ENCODE results near the gene TCEAL8.
A peak's percentile ranks its signal among the peaks of the same experiment; 100 is the strongest.

DNA sequence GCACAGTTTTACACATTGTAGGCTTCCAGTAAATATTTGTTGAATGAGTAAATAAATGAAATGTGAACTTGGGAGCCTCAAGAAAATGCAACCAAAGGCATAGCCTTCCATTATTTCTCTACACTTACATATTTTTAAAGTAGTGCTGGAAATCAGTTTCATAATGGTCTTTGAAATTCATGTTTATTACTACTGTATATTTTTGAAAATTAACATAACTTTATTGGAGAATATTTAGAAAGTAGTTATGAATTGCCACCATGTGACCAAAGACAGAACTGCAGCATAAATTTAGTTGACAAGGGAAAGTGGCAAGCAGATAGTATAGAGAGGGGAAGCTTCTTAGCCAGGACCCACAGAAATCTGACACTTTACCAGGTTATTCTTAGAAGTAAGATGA, 6.4 kb downstream of the TCEAL8 start:
- TF ChIP-seq POLR2A (IDR thresholded peaks at IDR 0.05), result no peak
- TF ChIP-seq, protein P1, sequence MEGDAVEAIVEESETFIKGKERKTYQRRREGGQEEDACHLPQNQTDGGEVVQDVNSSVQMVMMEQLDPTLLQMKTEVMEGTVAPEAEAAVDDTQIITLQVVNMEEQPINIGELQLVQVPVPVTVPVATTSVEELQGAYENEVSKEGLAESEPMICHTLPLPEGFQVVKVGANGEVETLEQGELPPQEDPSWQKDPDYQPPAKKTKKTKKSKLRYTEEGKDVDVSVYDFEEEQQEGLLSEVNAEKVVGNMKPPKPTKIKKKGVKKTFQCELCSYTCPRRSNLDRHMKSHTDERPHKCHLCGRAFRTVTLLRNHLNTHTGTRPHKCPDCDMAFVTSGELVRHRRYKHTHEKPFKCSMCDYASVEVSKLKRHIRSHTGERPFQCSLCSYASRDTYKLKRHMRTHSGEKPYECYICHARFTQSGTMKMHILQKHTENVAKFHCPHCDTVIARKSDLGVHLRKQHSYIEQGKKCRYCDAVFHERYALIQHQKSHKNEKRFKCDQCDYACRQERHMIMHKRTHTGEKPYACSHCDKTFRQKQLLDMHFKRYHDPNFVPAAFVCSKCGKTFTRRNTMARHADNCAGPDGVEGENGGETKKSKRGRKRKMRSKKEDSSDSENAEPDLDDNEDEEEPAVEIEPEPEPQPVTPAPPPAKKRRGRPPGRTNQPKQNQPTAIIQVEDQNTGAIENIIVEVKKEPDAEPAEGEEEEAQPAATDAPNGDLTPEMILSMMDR (IDR thresholded peaks at IDR 0.05), result peak in 4 of 6 experiments; percentile 13 to 42 (median 36)
